ENCODE results near the gene TBL2. TPM values are rescaled to one million over a fixed set of nuclear protein-coding genes. Genes with fewer than 3 reads are reported as not detected.
"Not testable (repeated sequence)": the region's sequence is repeated elsewhere in the genome, so short reads cannot be mapped to it uniquely, and the experiment has no call there.

TBL2 gene
- polyA plus RNA-seq, 4 donors, result 39.3 to 42.5 (median 40.6) TPM

DNA sequence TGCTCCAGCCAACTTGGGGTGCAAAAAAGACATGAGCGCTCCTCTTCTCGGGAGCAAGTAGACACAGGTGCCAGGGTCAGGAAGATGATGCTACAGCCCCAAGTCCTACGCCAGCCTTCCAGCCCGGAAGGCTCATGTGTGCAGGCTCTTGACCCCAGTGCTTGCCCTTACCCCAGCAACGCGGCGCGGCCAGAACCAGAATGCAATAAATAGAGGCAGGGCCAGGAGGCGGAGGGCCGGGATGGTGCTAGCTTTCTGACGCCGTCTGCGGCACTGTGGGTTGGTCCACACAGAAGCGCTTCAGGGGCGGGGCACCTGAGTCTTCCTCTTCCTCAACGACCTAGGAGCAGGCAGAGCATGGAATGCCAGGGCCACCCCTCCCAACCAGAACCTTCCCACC, 41.3 kb downstream of the TBL2 start:
- DNase-seq (ENCODE audit: low read depth in 4 of 4, low spot score in 2 of 4), result no peak

DNA sequence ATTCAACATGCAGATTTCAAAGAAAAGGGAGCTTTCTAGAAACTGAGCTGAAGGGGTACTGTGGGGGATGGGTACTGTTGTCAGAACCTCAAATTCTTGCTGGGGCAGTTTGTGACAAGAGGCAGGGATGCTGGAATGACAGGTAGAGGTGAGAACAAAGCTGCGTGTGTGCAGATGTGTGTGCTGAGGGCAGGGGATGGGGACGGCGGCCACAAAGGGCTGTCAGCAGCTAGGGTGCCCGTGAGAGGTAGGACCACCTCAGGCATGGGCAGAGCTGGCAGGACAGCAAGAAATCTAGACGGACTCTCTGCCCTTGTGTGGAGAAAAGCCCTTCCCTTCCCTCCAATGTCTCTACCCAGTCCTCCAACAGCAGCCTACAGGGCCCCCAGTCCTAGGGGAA, 41.9 kb downstream of the TBL2 start:
- no peak for DNase-seq (ENCODE audit: low read depth in 4 of 4, low spot score in 2 of 4)

DNA sequence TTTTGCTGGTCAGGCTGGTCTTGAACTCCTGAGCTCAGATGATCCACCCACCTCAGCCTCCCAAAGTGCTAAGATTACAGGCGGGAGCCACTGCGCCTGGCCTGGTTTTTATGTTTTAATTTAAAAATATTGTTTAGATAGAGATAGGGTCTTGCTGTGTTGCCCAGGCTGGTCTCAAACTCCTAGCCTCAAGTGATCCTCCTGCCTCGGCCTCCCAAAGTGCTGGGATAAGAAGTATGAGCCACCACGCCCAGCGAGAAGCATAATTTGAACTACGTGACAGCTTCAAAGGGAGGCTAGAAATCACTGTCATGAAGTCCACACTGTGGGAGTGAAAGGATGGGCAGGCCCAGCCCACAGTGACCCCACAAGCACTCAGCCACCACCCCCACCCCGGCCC, 42.5 kb downstream of the TBL2 start:
- not testable (repeated sequence) for DNase-seq (ENCODE audit: low read depth in 4 of 4, low spot score in 2 of 4)

DNA sequence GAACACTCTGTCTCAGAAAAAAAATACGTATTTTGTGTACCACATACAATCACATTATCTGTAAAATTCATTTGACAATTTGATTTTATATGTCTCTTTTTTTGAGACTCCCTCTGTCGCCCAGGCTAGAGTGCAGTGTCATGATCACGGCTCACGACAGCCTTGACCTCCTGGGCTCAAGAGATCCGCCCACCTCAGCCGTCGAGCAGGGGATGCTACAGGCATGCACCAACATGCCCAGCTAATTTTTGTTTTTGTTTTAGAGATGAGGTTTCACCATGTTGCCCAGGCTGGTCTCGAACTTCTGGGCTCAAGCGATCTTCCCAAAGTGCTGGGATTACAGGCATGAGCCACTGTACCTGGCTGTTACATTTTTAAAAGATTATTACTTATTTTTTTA, 44.6 kb downstream of the TBL2 start:
- no peak for DNase-seq (ENCODE audit: low read depth in 4 of 4, low spot score in 2 of 4)

DNA sequence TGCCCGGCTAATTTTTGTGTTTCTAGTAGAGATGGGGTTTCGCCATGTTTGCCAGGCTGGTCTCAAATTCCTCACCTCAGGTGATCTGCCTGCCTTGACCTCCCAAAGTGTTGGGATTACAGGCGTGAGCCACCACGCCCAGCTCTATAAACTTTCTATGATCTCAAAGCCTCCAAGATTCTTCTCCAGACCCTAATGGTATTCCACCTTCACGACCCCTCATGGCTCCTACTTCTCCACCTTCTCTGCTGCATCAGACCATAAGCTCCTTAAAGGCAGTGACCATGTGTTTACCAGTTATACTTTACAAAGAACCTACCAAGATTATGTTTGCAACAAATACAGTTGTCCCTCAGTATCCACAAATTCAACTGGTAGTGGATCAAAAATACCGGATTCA, 46.2 kb downstream of the TBL2 start:
- DNase-seq (ENCODE audit: low read depth in 4 of 4, low spot score in 2 of 4), result no peak

DNA sequence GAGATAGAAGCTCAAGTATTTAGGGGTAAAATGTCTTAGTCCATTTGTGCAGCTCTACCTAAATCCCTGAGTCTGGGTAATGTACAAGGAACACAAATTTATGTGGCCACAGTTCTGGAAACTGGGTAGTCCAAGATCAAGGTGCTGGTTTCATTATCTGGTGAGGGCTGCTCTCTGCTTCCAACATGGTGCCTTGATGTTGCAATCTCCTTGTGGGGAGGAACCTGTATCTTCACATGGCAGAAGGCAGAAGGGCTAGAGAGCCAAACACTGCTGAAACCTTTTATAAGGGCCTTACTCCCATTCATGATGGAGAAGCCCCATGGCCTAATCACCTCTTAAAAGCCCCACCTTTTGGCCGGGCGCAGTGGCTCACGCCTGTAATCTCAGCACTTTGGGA, 47.6 kb downstream of the TBL2 start:
- DNase-seq (ENCODE audit: low read depth in 4 of 4, low spot score in 2 of 4), result no peak

DNA sequence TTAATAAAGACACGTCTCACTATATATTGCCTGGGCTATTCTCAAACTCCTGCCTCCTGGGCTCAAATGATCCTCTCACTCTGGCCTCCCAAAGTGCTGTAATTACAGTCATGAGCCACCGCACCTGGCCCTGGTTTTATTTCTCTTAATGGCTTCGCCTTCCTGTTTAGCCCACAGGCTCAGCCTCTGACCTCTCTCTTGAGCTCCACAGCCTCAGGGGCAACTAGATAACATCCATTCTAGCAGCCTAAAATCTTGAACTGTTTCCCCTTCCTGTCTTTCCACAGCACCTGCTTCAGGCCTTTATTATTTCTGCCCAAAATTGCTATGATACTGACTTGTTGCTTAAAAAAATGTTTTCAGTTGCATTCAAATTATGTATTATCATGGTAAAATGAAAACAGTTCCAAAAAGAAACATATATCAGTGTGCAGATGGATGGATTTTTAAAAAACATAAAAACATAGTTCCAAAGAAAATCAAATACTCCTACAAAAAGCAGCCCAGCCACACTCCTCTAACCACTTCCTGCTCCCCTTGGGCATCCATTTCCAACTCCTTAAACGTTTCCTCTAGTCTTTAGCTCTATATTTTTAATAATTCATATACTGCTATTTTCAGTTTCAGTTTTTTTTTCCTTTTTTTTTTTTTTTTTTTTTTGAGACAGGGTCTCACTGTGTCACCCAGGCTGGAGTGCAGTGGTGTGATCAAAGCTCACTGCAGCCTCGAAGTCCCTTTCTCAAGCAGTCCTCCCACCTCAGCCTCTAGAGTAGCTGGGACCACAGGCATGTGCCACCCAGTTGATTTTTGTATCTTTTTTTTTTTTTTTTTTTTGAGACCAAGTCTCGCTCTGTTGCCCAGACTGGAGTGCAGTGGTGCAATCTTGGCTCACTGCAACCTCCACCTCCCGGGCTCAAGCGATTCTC, 51.2 kb downstream of the TBL2 start:
- DNase-seq (ENCODE audit: low read depth in 4 of 4, low spot score in 2 of 4), result no peak

DNA sequence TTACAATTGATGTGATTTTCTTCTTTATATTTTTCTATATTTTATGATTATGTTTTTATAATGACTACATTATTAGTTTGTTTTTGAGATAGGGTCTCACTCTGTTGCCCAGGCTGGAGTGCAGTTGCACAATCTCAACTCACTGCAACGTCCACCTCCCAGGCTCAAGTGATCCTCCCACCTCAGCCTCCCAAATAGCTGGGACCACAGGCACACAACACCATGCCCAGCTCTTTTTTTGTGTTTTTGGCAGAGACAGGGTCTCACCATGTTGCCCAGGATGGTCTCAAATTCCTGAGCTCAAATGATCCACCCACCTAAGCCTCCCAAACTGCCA, 52.3 kb downstream of the TBL2 start:
- not testable (repeated sequence) for DNase-seq (ENCODE audit: low read depth in 4 of 4, low spot score in 2 of 4)

DNA sequence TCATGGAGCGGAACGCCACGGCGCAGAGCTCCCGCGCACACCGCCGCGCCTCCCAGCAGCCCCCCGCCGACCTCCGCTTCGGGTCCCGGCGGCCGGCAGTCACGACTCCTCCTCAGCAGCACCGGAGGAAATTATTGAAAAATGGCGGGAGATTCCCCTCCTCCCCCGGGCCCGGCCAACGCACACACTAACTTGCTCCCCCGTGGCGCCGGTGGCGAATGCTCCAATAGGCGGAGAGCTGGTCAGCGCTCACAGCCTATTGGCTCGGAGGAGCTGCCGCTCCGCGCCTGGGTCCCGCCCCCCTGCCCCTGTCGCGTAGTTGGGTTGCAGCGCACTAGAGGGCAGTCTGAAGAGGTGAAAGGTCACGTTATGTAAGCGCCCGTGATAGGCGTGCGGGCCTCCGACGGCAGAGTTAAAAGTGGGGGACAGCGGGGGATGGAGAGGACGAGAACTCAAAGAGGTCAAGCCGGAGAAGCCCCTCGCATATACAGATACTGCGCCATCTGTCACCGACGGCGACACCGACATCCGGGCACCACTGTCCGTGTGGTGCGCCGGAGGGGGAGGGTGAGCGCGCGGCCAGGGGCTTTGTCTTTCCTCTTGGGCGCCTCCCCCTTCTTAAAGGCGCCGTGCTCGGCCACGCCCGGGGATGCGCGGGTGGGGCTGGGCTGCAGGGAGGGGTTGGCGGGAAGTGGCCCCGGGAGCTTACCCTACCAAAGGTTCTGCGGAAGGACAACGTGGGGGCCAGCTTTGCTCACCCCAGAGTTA, 56.1 kb downstream of the TBL2 start, which contains the start of gene BAZ1B:
BAZ1B (minus strand) TSS at position 189 of the 768 bp plus-strand sequence. CDS start 360 bp downstream, outside the sequence.
- DNase-seq (ENCODE audit: low read depth in 4 of 4, low spot score in 2 of 4), result peak; percentile 93 to 98 (median 94)

DNA sequence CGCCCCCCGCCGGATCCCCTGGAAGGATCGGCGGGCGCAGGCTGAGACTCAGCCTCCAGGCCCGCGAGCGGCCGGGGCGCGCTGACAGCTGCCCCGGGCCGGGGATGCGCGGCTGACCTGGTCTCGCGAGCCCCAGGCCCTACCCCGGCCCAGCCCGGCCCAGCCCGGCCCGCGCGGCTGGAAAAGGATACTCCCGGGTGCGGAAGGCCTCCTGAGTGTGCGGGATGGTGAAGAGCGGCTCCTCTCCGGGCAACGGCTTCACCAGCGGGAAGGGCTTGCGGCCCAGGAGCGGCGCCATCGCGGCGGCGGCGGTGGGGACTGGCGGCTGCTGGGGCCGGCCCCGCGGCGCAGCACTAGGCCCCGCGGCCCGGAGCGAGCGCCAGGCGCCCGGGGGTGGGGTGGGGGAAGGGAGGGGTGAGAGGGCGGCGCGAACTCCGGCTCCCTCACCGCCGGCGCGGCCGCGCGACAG, 56.7 kb downstream of the TBL2 start:
- no peak for DNase-seq (ENCODE audit: low read depth in 4 of 4, low spot score in 2 of 4)

DNA sequence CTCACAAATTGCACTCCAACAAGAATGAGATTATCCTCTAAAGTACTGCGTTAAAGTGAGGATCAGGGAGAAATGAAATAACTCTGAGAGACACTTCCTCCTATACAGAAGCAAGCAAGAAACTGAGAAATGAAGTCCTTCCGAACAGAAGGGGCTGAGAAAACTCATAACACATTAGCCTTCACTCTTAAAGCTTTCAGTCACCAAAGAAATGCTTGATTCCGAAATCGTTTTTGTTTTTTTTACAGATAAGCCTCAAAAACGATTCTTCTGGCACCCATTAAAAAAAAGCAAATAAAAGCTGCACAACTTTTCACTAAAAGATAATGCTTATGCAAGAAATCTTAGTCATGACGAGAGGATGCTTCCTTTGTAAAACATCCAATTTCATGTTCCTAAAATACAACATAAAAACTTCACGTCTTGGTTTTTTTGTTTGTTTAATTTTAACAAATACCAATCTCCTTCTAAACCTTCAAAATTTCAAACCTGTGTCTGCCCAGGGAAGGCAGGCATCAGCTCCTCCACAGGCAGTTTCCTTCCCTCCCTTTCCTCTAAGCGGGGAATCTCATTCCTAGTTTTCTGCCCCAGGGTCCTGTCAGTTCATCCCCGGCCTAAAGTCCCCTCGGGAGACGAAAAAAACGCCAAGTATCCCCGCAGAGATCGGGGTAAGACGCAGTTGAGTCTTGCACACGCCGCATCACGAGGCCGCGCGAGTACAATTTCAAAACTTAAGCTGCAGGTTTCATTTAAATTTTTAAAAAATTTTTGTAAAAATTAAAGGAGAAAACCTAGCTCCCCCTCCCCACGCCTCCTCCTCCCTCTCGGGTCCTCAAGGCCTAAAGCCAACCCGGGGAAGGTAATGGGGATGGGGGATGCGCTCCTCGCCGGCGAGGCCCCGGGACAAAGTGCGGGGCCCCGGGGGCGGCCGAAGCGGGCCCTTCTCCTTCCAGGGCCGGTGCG, 57.4 kb downstream of the TBL2 start:
- no peak for DNase-seq (ENCODE audit: low read depth in 4 of 4, low spot score in 2 of 4)

DNA sequence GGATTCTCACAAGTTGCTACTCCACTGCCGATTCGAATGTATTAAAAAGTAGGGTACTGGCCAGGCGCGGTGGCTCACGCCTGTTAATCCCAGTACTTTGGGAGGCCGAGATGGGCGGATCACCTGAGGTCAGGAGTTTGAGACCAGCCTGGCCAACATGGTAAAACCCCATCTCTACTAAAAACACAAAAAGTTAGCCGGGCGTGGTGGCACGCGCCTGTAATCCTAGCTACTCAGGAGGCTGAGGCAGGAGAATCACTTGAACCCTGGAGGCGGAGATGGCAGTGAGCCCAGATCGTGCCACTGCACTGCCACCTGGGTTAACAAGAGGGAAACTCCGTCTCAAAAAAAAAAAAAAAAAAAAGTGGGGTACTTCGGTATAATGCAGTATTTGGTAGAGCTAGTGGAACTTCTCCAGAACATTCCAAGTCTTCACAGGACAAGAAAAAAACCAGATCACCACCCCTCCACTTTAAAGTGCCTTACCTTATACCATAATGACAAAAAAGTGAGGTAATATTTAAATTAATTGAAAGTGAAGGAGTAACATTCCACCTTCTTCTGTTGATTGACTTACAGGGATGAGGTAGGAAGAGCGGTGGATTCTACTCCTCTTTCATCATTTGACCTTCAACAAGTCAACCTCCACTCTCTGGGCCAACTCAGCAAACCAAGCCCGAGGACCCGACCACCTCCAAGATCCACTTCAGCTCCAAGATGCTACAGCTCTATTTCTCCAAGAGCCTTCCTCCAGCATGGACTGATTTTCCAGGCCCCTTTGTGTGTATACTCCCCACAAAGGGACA, 58.3 kb downstream of the TBL2 start:
- DNase-seq (ENCODE audit: low read depth in 4 of 4, low spot score in 2 of 4), result no peak

DNA sequence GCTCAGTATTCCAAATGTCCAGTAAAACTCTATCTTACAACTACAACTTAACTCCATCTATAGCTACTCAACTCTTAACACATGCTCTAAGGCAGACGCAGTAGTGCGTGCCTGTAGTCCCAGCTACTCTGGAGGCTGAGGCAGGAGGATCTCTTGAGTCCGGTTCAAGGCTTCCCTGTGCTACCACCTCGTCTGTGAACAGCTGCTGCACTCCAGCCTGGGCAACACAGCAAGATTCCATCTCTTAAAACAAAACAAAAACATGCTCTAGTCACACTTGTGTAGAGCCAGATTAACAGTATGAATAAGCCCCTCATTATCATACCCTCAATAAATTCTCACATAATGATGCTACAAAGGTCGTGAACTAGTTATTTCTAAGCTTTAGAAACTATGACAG, 59.9 kb downstream of the TBL2 start:
- no peak for DNase-seq (ENCODE audit: low read depth in 4 of 4, low spot score in 2 of 4)

Other genes starting within 250 kb of the TBL2 start
- gene FZD9, start 144.8 kb downstream of the TBL2 start, polyA plus RNA-seq (ENCODE audit: insufficient read length in 4 of 4), result under 1 TPM; 0.28 to 0.67 (median 0.54) TPM
- gene BAZ1B, start 56.3 kb downstream of the TBL2 start, polyA plus RNA-seq (ENCODE audit: insufficient read length in 4 of 4), result 10 to 100 TPM; 67.5 to 78.7 (median 72.7) TPM
- gene BCL7B, start 20.9 kb downstream of the TBL2 start, polyA plus RNA-seq (ENCODE audit: insufficient read length in 4 of 4), result 10 to 100 TPM; 37.0 to 44.3 (median 40.9) TPM
- 10 to 100 TPM in 1 of 4 donors, 1 to 10 TPM in 3; 3.0 to 10.1 (median 5.2) TPM for gene MLXIPL, start 45.9 kb upstream of the TBL2 start, polyA plus RNA-seq (ENCODE audit: insufficient read length in 4 of 4)
- gene VPS37D, start 89.3 kb upstream of the TBL2 start, polyA plus RNA-seq (ENCODE audit: insufficient read length in 4 of 4), result 10 to 100 TPM; 12.0 to 22.5 (median 16.2) TPM
- 10 to 100 TPM in 3 of 4 donors, 1 to 10 TPM in 1; 9.9 to 13.9 (median 12.2) TPM for gene DNAJC30, start 104.9 kb upstream of the TBL2 start, polyA plus RNA-seq (ENCODE audit: insufficient read length in 4 of 4)
- gene BUD23, start 105.0 kb upstream of the TBL2 start, polyA plus RNA-seq (ENCODE audit: insufficient read length in 4 of 4), result 100 to 1,000 TPM in 1 of 4 donors, 10 to 100 TPM in 3; 77.7 to 102 (median 94.3) TPM
- gene STX1A, start 141.1 kb upstream of the TBL2 start, polyA plus RNA-seq (ENCODE audit: insufficient read length in 4 of 4), result 10 to 100 TPM in 2 of 4 donors, 1 to 10 TPM in 2; 8.5 to 13.5 (median 11.1) TPM
- 10 to 100 TPM; 23.7 to 35.9 (median 30.7) TPM for gene ABHD11, start 160.2 kb upstream of the TBL2 start, polyA plus RNA-seq (ENCODE audit: insufficient read length in 4 of 4)
- gene CLDN3, start 191.7 kb upstream of the TBL2 start, polyA plus RNA-seq (ENCODE audit: insufficient read length in 4 of 4), result 10 to 100 TPM; 33.7 to 77.8 (median 56.5) TPM

Measured in left renal cortex interstitium (tissue), 4 donors.